Mesothelial cell of epicardium (in vitro differentiated cells): ENCODE measurements around the gene TUBGCP2. TPM values are rescaled to one million over a fixed set of nuclear protein-coding genes. Genes with fewer than 3 reads are reported as not detected.

ENCODE experiments used
- DNase-seq, 2 experiments: peaks; one replicate each; pipeline ENCODE4 v3.0.0; 2021; ENCODE audit warnings: low spot score in 2 of 2; ENCODE audit not compliant: unreplicated experiment in 2 of 2
- H3K27ac Mint-ChIP-seq: 2 replicates; pipeline ENCODE4 v1.8.0; 2021; ENCODE audit warnings: mixed read lengths
- H3K27me3 Mint-ChIP-seq: 2 replicates; pipeline ENCODE4 v1.8.0; 2021; ENCODE audit warnings: low read depth, mixed read lengths
- H3K36me3 Mint-ChIP-seq: 2 replicates; pipeline ENCODE4 v1.8.0; 2021; ENCODE audit warnings: mixed read lengths
- H3K4me1 Mint-ChIP-seq: 2 replicates; pipeline ENCODE4 v1.8.0; 2021; ENCODE audit warnings: mixed read lengths
- H3K4me3 Mint-ChIP-seq: 2 replicates; pipeline ENCODE4 v1.8.0; 2021; ENCODE audit warnings: mild to moderate bottlenecking, moderate library complexity, mixed read lengths
- H3K9me3 Mint-ChIP-seq: 2 replicates; pipeline ENCODE4 v1.8.0; 2021; ENCODE audit warnings: mixed read lengths
- total RNA-seq: library from RNA; stranded (reverse); gene quantifications from 3 replicates; pipeline ENCODE4 v1.2.1, GENCODE V29; 2021
- TF ChIP-seq, protein P1 (sequence below): fragments of 200-600 bp; sonication (generic); IDR thresholded peaks from one replicate; pipeline ENCODE4 v1.5.0; 2021; ENCODE audit warnings: antibody characterized with exemption; ENCODE audit not compliant: unreplicated experiment

The TUBGCP2 gene
- total RNA-seq, 1 donor from 2014 or later: 69.6 TPM

- H3K4me3 Mint-ChIP-seq: peak overlapping the region; percentile 66
- peaks cover 5% of the 10 kb centered on the region for H3K9me3 Mint-ChIP-seq
- peaks cover 5% of the 10 kb centered on the region for H3K4me1 Mint-ChIP-seq
- H3K36me3 Mint-ChIP-seq: no peaks in the 10 kb centered on the region
- no peak overlapping the region for H3K27ac Mint-ChIP-seq
- peaks cover 52% of the 10 kb centered on the region for H3K27me3 Mint-ChIP-seq
- TF ChIP-seq, protein P1, sequence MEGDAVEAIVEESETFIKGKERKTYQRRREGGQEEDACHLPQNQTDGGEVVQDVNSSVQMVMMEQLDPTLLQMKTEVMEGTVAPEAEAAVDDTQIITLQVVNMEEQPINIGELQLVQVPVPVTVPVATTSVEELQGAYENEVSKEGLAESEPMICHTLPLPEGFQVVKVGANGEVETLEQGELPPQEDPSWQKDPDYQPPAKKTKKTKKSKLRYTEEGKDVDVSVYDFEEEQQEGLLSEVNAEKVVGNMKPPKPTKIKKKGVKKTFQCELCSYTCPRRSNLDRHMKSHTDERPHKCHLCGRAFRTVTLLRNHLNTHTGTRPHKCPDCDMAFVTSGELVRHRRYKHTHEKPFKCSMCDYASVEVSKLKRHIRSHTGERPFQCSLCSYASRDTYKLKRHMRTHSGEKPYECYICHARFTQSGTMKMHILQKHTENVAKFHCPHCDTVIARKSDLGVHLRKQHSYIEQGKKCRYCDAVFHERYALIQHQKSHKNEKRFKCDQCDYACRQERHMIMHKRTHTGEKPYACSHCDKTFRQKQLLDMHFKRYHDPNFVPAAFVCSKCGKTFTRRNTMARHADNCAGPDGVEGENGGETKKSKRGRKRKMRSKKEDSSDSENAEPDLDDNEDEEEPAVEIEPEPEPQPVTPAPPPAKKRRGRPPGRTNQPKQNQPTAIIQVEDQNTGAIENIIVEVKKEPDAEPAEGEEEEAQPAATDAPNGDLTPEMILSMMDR: no peak
- no peak for DNase-seq
These were observed 26.0 kb upstream of the TUBGCP2 start for GRCh38 chr10:133334503-133335245.

DNA sequence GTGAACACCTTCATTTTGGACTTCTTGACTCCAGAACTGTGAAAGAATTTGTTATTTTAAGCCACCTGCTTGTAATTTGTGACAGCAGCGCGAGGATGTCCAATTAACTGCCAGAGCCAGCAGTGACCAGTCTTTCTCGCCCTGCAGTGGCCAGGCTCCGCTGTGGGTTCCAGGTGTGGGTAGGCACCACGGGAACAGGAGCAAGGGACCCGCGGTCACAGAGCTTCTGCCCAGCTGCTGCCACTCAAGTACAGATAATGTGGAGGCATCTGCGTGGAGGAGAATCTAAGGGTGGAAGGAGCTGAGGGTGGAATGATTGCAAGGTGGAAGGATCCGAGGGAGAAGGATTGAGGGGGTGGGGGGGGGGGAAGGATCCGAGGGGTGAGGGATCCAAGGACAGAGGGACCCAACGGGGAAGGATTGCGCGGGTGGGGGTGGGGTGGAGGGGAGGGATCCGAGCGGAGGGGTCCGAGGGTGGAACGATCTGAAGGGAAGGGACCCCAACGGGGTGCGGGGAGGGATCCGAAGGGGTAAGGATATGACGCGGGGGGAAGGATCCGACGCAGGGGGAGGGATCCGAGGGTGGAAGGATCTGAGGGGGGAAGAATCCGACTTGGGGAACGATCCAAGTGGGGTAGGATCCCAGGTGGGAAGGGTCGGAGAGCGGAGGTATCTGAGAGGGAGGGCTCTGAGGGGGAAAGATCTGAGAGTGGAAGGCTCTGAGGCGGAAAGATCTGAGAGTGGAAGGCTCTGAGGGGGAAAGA, 24.4 kb upstream of the TUBGCP2 start:
- Mint-ChIP-seq H3K27me3 (peaks cover 66% of the 10 kb centered on the region), H3K4me1 (peaks cover 10% of the 10 kb centered on the region), H3K4me3 (no peak overlapping the region), H3K9me3 (peaks cover 5% of the 10 kb centered on the region), H3K36me3 (no peaks in the 10 kb centered on the region), H3K27ac (no peak overlapping the region)
- no peak for DNase-seq
- TF ChIP-seq, protein P1: no peak

DNA sequence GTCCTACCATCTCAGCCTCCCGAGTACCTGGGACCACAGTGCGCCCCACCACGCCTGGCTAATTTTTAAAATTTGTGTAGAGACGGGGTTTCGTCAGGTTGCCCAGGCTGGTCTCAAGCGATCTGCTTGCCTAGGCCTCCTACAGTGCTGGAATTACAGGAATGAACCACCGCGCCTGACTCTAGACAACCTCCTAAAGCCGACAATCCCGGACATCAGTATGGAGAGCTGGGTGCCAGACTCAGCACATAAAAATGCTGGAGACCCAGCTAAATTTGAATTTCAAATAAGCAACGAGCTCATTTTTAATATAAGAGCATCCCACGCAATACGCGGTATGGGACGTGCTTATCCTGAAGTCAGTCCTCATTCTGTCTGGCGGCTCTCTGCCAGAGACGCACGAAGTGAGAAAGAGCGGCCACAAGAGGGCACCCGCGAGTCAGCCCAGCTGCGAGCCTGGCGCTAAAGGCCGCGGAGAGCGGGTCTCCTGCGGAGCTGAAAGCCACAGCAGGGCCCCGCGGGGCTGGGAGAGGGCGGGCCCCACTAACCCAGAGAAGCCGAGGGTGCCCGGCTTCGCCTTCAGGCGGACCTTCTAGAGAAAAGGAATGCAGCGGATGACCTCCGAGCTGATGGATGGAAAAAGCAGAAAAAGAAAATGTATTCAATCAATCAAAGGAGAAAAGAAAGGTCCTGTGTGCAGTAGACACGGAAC, 21.0 kb upstream of the TUBGCP2 start:
- TF ChIP-seq, protein P1: peak; percentile 90
- H3K4me3 Mint-ChIP-seq: peak overlapping the region; percentile 36
- H3K27me3 Mint-ChIP-seq: peaks cover 81% of the 10 kb centered on the region
- H3K9me3 Mint-ChIP-seq: peaks cover 5% of the 10 kb centered on the region
- no peak overlapping the region for H3K27ac Mint-ChIP-seq
- DNase-seq: peak; percentile 84 to 92
- H3K4me1 Mint-ChIP-seq: peaks cover 18% of the 10 kb centered on the region
- no peaks in the 10 kb centered on the region for H3K36me3 Mint-ChIP-seq

DNA sequence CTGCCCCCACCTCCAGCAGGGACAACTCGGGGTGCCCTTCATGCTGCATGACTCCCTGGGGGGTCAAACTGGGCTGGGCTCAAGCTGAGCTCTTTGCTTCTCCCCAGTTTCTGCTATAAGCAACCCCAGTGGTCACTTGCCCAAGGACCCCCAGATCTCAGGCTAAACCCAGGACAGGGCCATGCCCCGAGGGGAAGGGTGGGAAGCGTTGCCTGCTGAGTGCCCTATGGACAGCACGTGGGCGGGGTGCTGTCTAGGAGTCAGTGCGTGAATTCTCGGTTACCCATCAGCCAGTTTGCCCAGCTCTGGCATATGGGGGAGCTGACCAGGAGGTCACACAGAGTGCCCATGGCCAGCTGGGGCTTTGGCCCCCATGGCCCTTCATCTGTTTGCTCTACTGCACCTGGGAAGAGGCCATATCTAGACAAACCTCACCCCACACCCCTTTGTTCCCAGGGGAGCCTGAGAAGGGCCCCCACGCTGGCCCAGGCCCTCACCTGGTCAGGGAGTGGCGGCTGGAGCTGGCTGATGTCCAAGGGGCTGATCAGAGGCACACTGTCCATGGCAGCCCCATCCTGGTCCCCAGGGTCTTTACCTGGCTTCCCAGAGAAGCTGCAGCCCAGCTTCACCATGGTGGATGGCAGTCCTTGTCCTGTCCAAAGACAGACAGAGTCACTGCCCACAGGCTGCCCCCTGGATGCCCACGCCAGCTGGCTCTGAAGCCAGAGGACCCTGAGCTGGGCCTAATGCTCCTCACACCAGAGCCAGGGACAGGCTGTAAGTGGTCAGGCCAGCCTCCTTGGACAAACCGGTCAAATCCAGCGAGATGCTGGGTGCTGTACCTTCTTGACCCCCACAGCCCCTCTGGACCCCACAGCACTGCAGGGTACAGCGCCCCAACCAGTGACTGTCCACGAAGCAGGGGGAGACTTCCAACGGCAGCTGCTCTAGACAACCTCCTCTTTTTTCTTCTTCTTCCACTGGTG, 20.0 kb upstream of the TUBGCP2 start:
- H3K27me3 Mint-ChIP-seq: peaks cover 78% of the 10 kb centered on the region
- TF ChIP-seq, protein P1: no peak

More for the DNA sequence above, 20.0 kb upstream of the TUBGCP2 start:
- H3K9me3 Mint-ChIP-seq: peaks cover 5% of the 10 kb centered on the region
- H3K27ac Mint-ChIP-seq: no peak overlapping the region
- H3K36me3 Mint-ChIP-seq: no peaks in the 10 kb centered on the region
- DNase-seq: no peak
- H3K4me3 Mint-ChIP-seq: no peak overlapping the region
- peaks cover 18% of the 10 kb centered on the region for H3K4me1 Mint-ChIP-seq
